ENCODE results near the gene TUBB6. TPM values are rescaled to one million over a fixed set of nuclear protein-coding genes. Genes with fewer than 3 reads are reported as not detected.

TUBB6 gene
- total RNA-seq, 1 donor from 2014 or later, result 800 TPM

DNA sequence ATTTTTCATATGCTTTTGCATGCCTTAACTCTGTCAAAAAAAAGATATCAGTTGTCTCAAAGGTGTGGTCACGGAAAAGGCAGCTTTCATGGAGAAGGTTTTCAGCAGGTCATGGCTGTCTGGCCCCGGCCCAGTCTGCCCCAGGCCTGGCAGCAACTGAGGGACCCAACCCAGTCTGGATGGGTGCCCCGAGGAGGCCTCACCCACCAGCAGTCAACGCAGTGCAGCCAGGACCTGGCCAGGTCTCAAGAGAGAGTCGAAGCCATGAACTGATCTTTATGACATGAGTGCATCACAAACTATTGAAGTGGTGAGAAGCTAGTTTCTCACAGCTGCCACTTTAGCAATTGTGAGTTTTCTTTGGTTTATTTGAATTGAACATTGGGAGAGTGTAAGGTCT is 7.9 kb downstream of the TUBB6 start:
- Histone ChIP-seq H3K27ac (peak overlapping the region; percentile 60), H3K36me3 (peaks cover 28 to 51% of the 10 kb centered on the region in 2 donors), H3K27me3 (no peaks in the 10 kb centered on the region), H3K9me3 (peaks cover 5 to 14% of the 10 kb centered on the region in 2 donors), H3K4me1 (peaks cover 10 to 38% of the 10 kb centered on the region in 2 donors), H3K4me3 (no peak overlapping the region)
- TF ChIP-seq CTCF (IDR thresholded peaks at IDR 0.05), result no peak
- intact Hi-C loops (cut with DNase I), result loop anchor here (10.0 kb wide), 1 partner anchor 569 kb away; the partner anchor contains the start of gene PTPN2
- DNase-seq (ENCODE audit: low spot score in 2 of 2), result no peak

- no peak for DNase-seq (ENCODE audit: low spot score in 2 of 2)
- TF ChIP-seq CTCF (IDR thresholded peaks at IDR 0.05), result no peak
- Histone ChIP-seq H3K4me1 (peaks cover 10 to 36% of the 10 kb centered on the region in 2 donors), H3K9me3 (no peaks in the 10 kb centered on the region), H3K4me3 (peak overlapping the region in 1 of 2 donors; percentile 9), H3K27ac (peak overlapping the region; percentile 22 to 66), H3K27me3 (no peaks in the 10 kb centered on the region), H3K36me3 (peaks cover 11 to 48% of the 10 kb centered on the region in 2 donors)
- intact Hi-C loops (cut with DNase I), result loop anchor here (10.0 kb wide), 1 partner anchor 567 kb away; the partner anchor contains the start of gene PTPN2
Observed at GRCh38 chr18:12317664-12318333, 9.8 kb downstream of the TUBB6 start.

DNA sequence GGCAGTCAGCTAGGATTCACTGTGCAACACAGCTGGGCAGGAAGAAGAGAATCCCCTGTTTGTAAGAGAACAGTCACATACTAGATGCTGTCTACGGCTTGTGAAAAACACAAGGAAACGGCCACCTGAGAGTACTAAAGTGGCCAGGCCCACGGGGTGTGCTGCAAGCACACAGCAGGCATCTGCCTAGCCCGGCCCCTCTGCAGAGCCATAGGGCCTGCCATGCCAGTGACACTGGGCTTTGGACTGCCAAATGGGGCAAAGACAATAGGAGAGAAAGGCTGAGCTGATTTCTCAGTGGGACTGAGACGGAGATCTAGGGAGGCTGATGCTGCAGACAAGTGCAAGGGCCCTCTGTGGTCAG is 10.3 kb downstream of the TUBB6 start:
- peaks cover 10 to 50% of the 10 kb centered on the region in 2 donors for H3K36me3 ChIP-seq
- peaks cover 10 to 32% of the 10 kb centered on the region in 2 donors for H3K4me1 ChIP-seq
- no peaks in the 10 kb centered on the region for H3K27me3 ChIP-seq
- intact Hi-C loops (cut with DNase I), result loop anchor here (10.0 kb wide), 1 partner anchor 566 kb away; the partner anchor contains the start of gene PTPN2
- H3K27ac ChIP-seq, result peak overlapping the region; percentile 12 to 66
- TF ChIP-seq CTCF (IDR thresholded peaks at IDR 0.05), result no peak
- DNase-seq (ENCODE audit: low spot score in 2 of 2), result no peak
- H3K9me3 ChIP-seq, result no peaks in the 10 kb centered on the region
- H3K4me3 ChIP-seq, result no peak overlapping the region

- H3K9me3 ChIP-seq, result no peaks in the 10 kb centered on the region
- intact Hi-C loops (cut with DNase I), result loop anchor here (10.0 kb wide), 1 partner anchor 566 kb away; the partner anchor contains the start of gene PTPN2
- H3K4me3 ChIP-seq, result no peak overlapping the region
- TF ChIP-seq CTCF (IDR thresholded peaks at IDR 0.05), result no peak
- H3K36me3 ChIP-seq, result peaks cover 6 to 50% of the 10 kb centered on the region in 2 donors
- H3K4me1 ChIP-seq, result peaks cover 8 to 31% of the 10 kb centered on the region in 2 donors
- H3K27me3 ChIP-seq, result no peaks in the 10 kb centered on the region
- H3K27ac ChIP-seq, result peak overlapping the region in 1 of 2 donors; percentile 66
- no peak for DNase-seq (ENCODE audit: low spot score in 2 of 2)
Observed at GRCh38 chr18:12318857-12319256, 10.8 kb downstream of the TUBB6 start.

GRCh38 chr18:12321333-12321732 is 13.3 kb downstream of the TUBB6 start:
- H3K27me3 ChIP-seq, result no peaks in the 10 kb centered on the region
- intact Hi-C loops (cut with DNase I), result no loop called here
- no peaks in the 10 kb centered on the region for H3K9me3 ChIP-seq
- DNase-seq (ENCODE audit: low spot score in 2 of 2), result no peak
- H3K36me3 ChIP-seq, result peaks cover 24 to 72% of the 10 kb centered on the region in 2 donors
- peaks cover 3 to 17% of the 10 kb centered on the region in 2 donors for H3K4me1 ChIP-seq
- no peak overlapping the region for H3K4me3 ChIP-seq
- no peak overlapping the region for H3K27ac ChIP-seq
- no peak for TF ChIP-seq CTCF (IDR thresholded peaks at IDR 0.05)

All from ascending aorta (tissue), 2 donors.